GM23338 (cell line): ENCODE results near the gene TPSAB1. TPM values are rescaled to one million over a fixed set of nuclear protein-coding genes. Genes with fewer than 3 reads are reported as not detected.

Experiments
- ATAC-seq: fragments of 200-7000 bp; cut with Tn5 transposase; 3 replicates; pipeline ENCODE4 v1.9.1; 2020
- DNase-seq: peaks from one replicate; pipeline ENCODE4 v3.0.0-alpha.2; 2015; ENCODE audit warnings: low spot score
- H2AFZ ChIP-seq: fragments of 200-600 bp; sonication (generic); 2 replicates; pipeline ENCODE4 v1.8.0; 2016; ENCODE audit warnings: antibody characterized with exemption, mild to moderate bottlenecking, moderate library complexity
- H3F3A ChIP-seq: fragments of 200-600 bp; sonication (generic); replicated peaks from 2 replicates; pipeline ENCODE4 v1.8.0; 2017; ENCODE audit warnings: antibody characterized with exemption, mixed run types, low read depth
- H3K27ac ChIP-seq: fragments of 200-600 bp; sonication (generic); 2 replicates; pipeline ENCODE4 v1.6.1; 2016; ENCODE audit warnings: low read depth
- H3K27me3 ChIP-seq: fragments of 200-600 bp; sonication (generic); 2 replicates; pipeline ENCODE4 v1.8.0; 2016; ENCODE audit warnings: mild to moderate bottlenecking, mixed run types, moderate library complexity; ENCODE audit not compliant: insufficient read depth
- H3K36me3 ChIP-seq: fragments of 200-600 bp; sonication (generic); 2 replicates; pipeline ENCODE4 v1.8.0; 2016; ENCODE audit warnings: mild to moderate bottlenecking; ENCODE audit not compliant: insufficient read depth
- H3K4me1 ChIP-seq: fragments of 200-600 bp; sonication (generic); 2 replicates; pipeline ENCODE4 v1.8.0; 2016; ENCODE audit warnings: mild to moderate bottlenecking, moderate library complexity; ENCODE audit not compliant: insufficient read depth
- H3K4me2 ChIP-seq: fragments of 200-600 bp; sonication (generic); 2 replicates; pipeline ENCODE4 v1.7.1; 2017; ENCODE audit warnings: mixed run types
- H3K4me3 ChIP-seq: fragments of 200-600 bp; sonication (generic); 2 replicates; pipeline ENCODE4 v1.6.1; 2016; ENCODE audit warnings: mixed run types
- H3K79me2 ChIP-seq: fragments of 200-600 bp; sonication (generic); replicated peaks from 2 replicates; pipeline ENCODE4 v1.8.0; 2017; ENCODE audit warnings: mild to moderate bottlenecking; ENCODE audit not compliant: insufficient read depth
- H3K9me2 ChIP-seq: fragments of 200-600 bp; sonication (generic); 2 replicates; pipeline ENCODE4 v1.8.0; 2017; ENCODE audit not compliant: insufficient read depth
- H4K20me1 ChIP-seq: fragments of 200-600 bp; sonication (generic); replicated peaks from 2 replicates; pipeline ENCODE4 v1.8.0; 2017; ENCODE audit warnings: mild to moderate bottlenecking; ENCODE audit not compliant: insufficient read depth
- H3K27ac Mint-ChIP-seq: 2 replicates; pipeline ENCODE4 v1.8.0; 2020; ENCODE audit warnings: inconsistent platforms, mild to moderate bottlenecking, moderate library complexity, mixed read lengths
- H3K27me3 Mint-ChIP-seq: 3 replicates; pipeline ENCODE4 v1.8.0; 2022; ENCODE audit warnings: low read depth, mild to moderate bottlenecking, moderate library complexity, mixed read lengths, inconsistent platforms; ENCODE audit not compliant: insufficient read depth, poor library complexity
- H3K36me3 Mint-ChIP-seq: 3 replicates; pipeline ENCODE4 v1.8.0; 2021; ENCODE audit warnings: low read depth, mild to moderate bottlenecking, inconsistent platforms, moderate library complexity, mixed read lengths
- H3K4me1 Mint-ChIP-seq: 3 replicates; pipeline ENCODE4 v1.8.0; 2020; ENCODE audit warnings: mild to moderate bottlenecking, inconsistent platforms, mixed read lengths
- H3K4me3 Mint-ChIP-seq: 3 replicates; pipeline ENCODE4 v1.8.0; 2021; ENCODE audit warnings: moderate library complexity, mild to moderate bottlenecking, inconsistent platforms, mixed read lengths
- H3K9me3 Mint-ChIP-seq: 3 replicates; pipeline ENCODE4 v1.8.0; 2020; ENCODE audit warnings: moderate library complexity, mild to moderate bottlenecking, inconsistent platforms, mixed read lengths
- CREB1 ChIP-seq: fragments of 250-450 bp; sonication (Bioruptor Pico); IDR thresholded peaks from 2 replicates; pipeline ENCODE4 v1.5.0; 2020; ENCODE audit warnings: low read depth, mild to moderate bottlenecking, moderate library complexity
- EZH2phosphoT487 ChIP-seq: fragments of 200-600 bp; sonication (generic); IDR thresholded peaks from one replicate; pipeline ENCODE4 v1.8.1; 2018; ENCODE audit warnings: antibody characterized with exemption; ENCODE audit not compliant: unreplicated experiment
- JUNB ChIP-seq: IDR thresholded peaks from one replicate; pipeline ENCODE4 v1.6.1; 2016; ENCODE audit warnings: antibody characterized with exemption; ENCODE audit not compliant: unreplicated experiment
- STAT1 ChIP-seq: IDR thresholded peaks from one replicate; pipeline ENCODE4 v1.6.1; 2016; ENCODE audit warnings: antibody characterized with exemption; ENCODE audit not compliant: unreplicated experiment
- ZNF114 ChIP-seq: fragments of 250-450 bp; sonication (Bioruptor Pico); IDR thresholded peaks from 2 replicates; pipeline ENCODE4 v1.5.0; 2020; ENCODE audit warnings: mild to moderate bottlenecking, moderate library complexity
- ZNF331 ChIP-seq: fragments of 250-450 bp; sonication (Bioruptor Pico); IDR thresholded peaks from 2 replicates; pipeline ENCODE4 v1.5.0; 2020; ENCODE audit warnings: low read depth, mild to moderate bottlenecking, moderate library complexity
- polyA plus RNA-seq: library from polyadenylated mRNA; unstranded; fragments of >200 nt; fragmentation: Nextera tagmentation; extraction: Ambion mirVana; gene quantifications from 2 replicates; pipeline ENCODE4 v1.2.1, GENCODE V29; 2016
- total RNA-seq: library from RNA; depleted of rRNA; stranded (reverse); fragments of >200 nt; shearing (Covaris generic); gene quantifications from 2 replicates; pipeline ENCODE4 v1.2.3, GENCODE V29; 2014
- TF ChIP-seq, protein P1 (sequence below): fragments of 250-450 bp; sonication (Bioruptor Pico); IDR thresholded peaks from 2 replicates; pipeline ENCODE4 v1.5.0; 2020; ENCODE audit warnings: mild to moderate bottlenecking, moderate library complexity

The TPSAB1 gene
- total and polyA plus RNA-seq, 2 experiments from 2014 or later: not detected

DNA sequence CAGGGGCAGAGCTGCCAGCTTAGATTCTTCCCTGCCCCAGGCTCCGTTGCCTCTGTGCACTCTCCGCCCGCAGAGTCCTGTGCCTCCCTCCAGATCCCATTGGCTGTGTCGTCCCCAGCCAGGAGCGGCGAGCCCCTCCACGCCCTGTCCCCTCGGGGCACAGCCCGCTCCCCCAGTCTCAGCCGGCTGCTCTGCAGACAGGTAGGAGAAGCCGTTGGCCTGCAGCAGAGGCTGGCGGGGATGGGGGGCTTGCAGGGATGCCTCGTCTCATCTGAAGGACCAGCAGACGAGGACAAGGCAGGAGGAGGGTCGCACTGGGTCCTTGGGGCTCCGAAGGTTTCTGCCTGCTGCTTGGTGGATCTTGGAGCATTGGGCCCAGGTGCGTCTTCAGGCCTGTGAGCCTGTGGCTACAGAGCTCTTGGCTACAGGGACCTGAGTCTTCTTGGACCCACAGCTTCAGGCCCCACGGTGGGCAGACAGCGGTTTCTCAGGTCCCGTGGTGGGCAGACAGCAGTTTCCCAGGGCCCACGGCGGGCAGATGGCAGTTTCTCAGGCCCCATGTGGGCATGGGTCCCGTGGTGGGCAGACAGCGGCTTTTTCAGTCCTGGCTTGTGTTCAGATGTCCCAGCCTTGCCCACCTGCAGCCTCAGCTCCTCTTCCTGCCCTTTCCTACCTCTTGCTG lies 21.4 kb upstream of the TPSAB1 start:
- TF ChIP-seq EZH2phosphoT487: no peak
- no peak for TF ChIP-seq CREB1
- TF ChIP-seq STAT1: no peak
- no peak for TF ChIP-seq JUNB
- Histone ChIP-seq H3K79me2 (no peaks in the 10 kb centered on the region), H3K27ac (no peak overlapping the region), H3K4me3 (no peak overlapping the region), H4K20me1 (no peaks in the 10 kb centered on the region; the same call in none of the 2 replicates), H3K4me2 (no peak overlapping the region), H3K27me3 (no peaks in the 10 kb centered on the region), H3K36me3 (no peaks in the 10 kb centered on the region), H2AFZ (no peak overlapping the region), H3F3A (no peaks in the 10 kb centered on the region), H3K9me2 (no peaks in the 10 kb centered on the region), H3K4me1 (no peaks in the 10 kb centered on the region)
- no peak overlapping the region for H3K27ac Mint-ChIP-seq
- H3K36me3 Mint-ChIP-seq: no peaks in the 10 kb centered on the region; the same call in 2 of the 3 replicates
- H3K9me3 Mint-ChIP-seq: no peaks in the 10 kb centered on the region
- ATAC-seq (no peak), DNase-seq (no peak)
- no peak overlapping the region for H3K4me3 Mint-ChIP-seq
- peaks cover 16% of the 10 kb centered on the region for H3K27me3 Mint-ChIP-seq
- no peaks in the 10 kb centered on the region for H3K4me1 Mint-ChIP-seq

DNA sequence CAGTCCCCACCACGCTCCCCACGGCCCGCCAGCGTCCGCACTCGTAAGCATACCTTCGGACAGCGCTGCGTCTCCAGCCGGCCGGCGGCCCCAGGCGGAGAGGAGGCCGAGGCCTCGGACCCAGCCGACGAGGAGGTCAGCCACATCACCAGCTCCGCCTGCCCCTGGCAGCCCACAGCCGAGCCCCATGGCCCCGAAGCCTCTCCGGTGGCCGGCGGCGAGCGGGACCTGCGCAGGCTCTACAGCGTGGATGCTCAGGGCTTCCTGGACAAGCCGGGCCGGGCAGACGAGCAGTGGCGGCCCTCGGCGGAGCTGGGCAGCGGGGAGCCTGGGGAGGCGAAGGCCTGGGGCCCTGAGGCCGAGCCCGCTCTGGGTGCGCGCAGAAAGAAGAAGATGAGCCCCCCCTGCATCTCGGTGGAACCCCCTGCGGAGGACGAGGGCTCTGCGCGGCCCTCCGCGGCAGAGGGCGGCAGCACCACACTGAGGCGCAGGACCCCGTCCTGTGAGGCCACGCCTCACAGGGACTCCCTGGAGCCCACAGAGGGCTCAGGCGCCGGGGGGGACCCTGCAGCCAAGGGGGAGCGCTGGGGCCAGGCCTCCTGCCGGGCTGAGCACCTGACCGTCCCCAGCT lies 20.3 kb upstream of the TPSAB1 start:
- ATAC-seq (no peak), DNase-seq (no peak)
- peaks cover 20% of the 10 kb centered on the region for H3K27me3 Mint-ChIP-seq
- Histone ChIP-seq H3K36me3 (no peaks in the 10 kb centered on the region), H3K27me3 (no peaks in the 10 kb centered on the region), H3K9me2 (no peaks in the 10 kb centered on the region), H3K4me1 (no peaks in the 10 kb centered on the region), H3K4me3 (no peak overlapping the region), H3F3A (no peaks in the 10 kb centered on the region), H3K4me2 (no peak overlapping the region), H4K20me1 (no peaks in the 10 kb centered on the region; the same call in none of the 2 replicates), H3K79me2 (no peaks in the 10 kb centered on the region), H3K27ac (no peak overlapping the region), H2AFZ (no peak overlapping the region)
- no peak overlapping the region for H3K4me3 Mint-ChIP-seq
- H3K27ac Mint-ChIP-seq: no peak overlapping the region
- no peaks in the 10 kb centered on the region; the same call in 2 of the 3 replicates for H3K36me3 Mint-ChIP-seq
- H3K4me1 Mint-ChIP-seq: no peaks in the 10 kb centered on the region
- TF ChIP-seq ZNF114 (CRISPR knock-in tag) (no peak), CREB1 (no peak), JUNB (no peak), ZNF331 (CRISPR knock-in tag) (no peak)
- TF ChIP-seq, protein P1, sequence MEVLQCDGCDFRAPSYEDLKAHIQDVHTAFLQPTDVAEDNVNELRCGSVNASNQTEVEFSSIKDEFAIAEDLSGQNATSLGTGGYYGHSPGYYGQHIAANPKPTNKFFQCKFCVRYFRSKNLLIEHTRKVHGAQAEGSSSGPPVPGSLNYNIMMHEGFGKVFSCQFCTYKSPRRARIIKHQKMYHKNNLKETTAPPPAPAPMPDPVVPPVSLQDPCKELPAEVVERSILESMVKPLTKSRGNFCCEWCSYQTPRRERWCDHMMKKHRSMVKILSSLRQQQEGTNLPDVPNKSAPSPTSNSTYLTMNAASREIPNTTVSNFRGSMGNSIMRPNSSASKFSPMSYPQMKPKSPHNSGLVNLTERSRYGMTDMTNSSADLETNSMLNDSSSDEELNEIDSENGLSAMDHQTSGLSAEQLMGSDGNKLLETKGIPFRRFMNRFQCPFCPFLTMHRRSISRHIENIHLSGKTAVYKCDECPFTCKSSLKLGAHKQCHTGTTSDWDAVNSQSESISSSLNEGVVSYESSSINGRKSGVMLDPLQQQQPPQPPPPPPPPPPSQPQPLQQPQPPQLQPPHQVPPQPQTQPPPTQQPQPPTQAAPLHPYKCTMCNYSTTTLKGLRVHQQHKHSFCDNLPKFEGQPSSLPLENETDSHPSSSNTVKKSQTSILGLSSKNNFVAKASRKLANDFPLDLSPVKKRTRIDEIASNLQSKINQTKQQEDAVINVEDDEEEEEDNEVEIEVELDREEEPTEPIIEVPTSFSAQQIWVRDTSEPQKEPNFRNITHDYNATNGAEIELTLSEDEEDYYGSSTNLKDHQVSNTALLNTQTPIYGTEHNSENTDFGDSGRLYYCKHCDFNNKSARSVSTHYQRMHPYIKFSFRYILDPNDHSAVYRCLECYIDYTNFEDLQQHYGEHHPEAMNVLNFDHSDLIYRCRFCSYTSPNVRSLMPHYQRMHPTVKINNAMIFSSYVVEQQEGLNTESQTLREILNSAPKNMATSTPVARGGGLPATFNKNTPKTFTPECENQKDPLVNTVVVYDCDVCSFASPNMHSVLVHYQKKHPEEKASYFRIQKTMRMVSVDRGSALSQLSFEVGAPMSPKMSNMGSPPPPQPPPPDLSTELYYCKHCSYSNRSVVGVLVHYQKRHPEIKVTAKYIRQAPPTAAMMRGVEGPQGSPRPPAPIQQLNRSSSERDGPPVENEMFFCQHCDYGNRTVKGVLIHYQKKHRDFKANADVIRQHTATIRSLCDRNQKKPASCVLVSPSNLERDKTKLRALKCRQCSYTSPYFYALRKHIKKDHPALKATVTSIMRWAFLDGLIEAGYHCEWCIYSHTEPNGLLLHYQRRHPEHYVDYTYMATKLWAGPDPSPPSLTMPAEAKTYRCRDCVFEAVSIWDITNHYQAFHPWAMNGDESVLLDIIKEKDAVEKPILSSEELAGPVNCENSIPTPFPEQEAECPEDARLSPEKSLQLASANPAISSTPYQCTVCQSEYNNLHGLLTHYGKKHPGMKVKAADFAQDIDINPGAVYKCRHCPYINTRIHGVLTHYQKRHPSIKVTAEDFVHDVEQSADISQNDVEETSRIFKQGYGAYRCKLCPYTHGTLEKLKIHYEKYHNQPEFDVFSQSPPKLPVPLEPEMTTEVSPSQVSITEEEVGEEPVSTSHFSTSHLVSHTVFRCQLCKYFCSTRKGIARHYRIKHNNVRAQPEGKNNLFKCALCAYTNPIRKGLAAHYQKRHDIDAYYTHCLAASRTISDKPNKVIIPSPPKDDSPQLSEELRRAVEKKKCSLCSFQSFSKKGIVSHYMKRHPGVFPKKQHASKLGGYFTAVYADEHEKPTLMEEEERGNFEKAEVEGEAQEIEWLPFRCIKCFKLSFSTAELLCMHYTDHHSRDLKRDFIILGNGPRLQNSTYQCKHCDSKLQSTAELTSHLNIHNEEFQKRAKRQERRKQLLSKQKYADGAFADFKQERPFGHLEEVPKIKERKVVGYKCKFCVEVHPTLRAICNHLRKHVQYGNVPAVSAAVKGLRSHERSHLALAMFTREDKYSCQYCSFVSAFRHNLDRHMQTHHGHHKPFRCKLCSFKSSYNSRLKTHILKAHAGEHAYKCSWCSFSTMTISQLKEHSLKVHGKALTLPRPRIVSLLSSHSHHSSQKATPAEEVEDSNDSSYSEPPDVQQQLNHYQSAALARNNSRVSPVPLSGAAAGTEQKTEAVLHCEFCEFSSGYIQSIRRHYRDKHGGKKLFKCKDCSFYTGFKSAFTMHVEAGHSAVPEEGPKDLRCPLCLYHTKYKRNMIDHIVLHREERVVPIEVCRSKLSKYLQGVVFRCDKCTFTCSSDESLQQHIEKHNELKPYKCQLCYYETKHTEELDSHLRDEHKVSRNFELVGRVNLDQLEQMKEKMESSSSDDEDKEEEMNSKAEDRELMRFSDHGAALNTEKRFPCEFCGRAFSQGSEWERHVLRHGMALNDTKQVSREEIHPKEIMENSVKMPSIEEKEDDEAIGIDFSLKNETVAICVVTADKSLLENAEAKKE (CRISPR knock-in tag): no peak
- no peaks in the 10 kb centered on the region for H3K9me3 Mint-ChIP-seq
